Hematopoietic multipotent progenitor cell treated with erythropoietin and hydrocortisone succinate and interleukin-3 and kit ligand, for 17 days (in vitro differentiated cells): ENCODE results near the gene FAT2.

Experiments used
- DNase-seq: peaks from one replicate; pipeline ENCODE4 v3.0.0-alpha.2; 2015; ENCODE audit warnings: low spot score

The FAT2 gene

GRCh38 chr5:151553130-151553670, 37.9 kb downstream of the FAT2 start:
- no peak for DNase-seq

GRCh38 chr5:151551985-151552384, 39.1 kb downstream of the FAT2 start:
- no peak for DNase-seq

- DNase-seq, result no peak
These were observed 41.0 kb downstream of the FAT2 start for GRCh38 chr5:151550146-151550545.

- DNase-seq, result no peak
These were observed 41.4 kb downstream of the FAT2 start for GRCh38 chr5:151549713-151550112.

GRCh38 chr5:151547364-151547763, 43.8 kb downstream of the FAT2 start:
- no peak for DNase-seq

- DNase-seq, result no peak
These were observed 49.6 kb downstream of the FAT2 start for GRCh38 chr5:151541571-151541970.
